Lung (tissue), 12 donors: ENCODE results near the gene TMEM144. TPM values are rescaled to one million over a fixed set of nuclear protein-coding genes. Genes with fewer than 3 reads are reported as not detected.

Experiments used
- ATAC-seq: fragments of 200-7000 bp; cut with Tn5 transposase; one replicate; pipeline ENCODE4 v1.9.1; 2020; ENCODE audit warnings: moderate number of reproducible peaks; ENCODE audit not compliant: insufficient read depth, low FRiP score
- DNase-seq, 3 donors: peaks; one replicate each; pipeline ENCODE4 v3.0.0-alpha.2; 2013 to 2017
- H3K27ac ChIP-seq, 2 donors: one replicate each; pipeline ENCODE4 v1.5.1; 2013; ENCODE audit warnings: mild to moderate bottlenecking in 2 of 2, moderate library complexity in 2 of 2, control low read depth in 1 of 2, inconsistent platforms in 1 of 2, low read depth in 1 of 2, low read length in 1 of 2
- H3K27me3 ChIP-seq, 3 donors: one replicate each; pipeline ENCODE4 v1.5.1; 2013; ENCODE audit warnings: low read length in 2 of 3; ENCODE audit not compliant: control insufficient read depth in 3 of 3, insufficient read depth in 3 of 3
- H3K36me3 ChIP-seq, 4 donors: one replicate each; pipeline ENCODE4 v1.5.1; 2013; ENCODE audit warnings: low read length in 4 of 4, mild to moderate bottlenecking in 1 of 4, moderate library complexity in 1 of 4; ENCODE audit not compliant: control insufficient read depth in 4 of 4, insufficient read depth in 4 of 4
- H3K4me1 ChIP-seq, 5 donors: one replicate each; pipeline ENCODE4 v1.5.1; 2013; ENCODE audit warnings: low read length in 5 of 5, mild to moderate bottlenecking in 2 of 5, moderate library complexity in 1 of 5; ENCODE audit not compliant: control insufficient read depth in 5 of 5, insufficient read depth in 5 of 5
- H3K4me3 ChIP-seq: one replicate; pipeline ENCODE4 v1.5.1; 2013; ENCODE audit warnings: mild to moderate bottlenecking, control low read depth, moderate library complexity
- H3K9ac ChIP-seq, 2 donors: one replicate each; pipeline ENCODE4 v1.5.1; 2013; ENCODE audit warnings: low read length in 2 of 2, control low read depth in 1 of 2; ENCODE audit not compliant: insufficient read depth in 1 of 2
- H3K9me3 ChIP-seq, 4 donors: one replicate each; pipeline ENCODE4 v1.5.1; 2013; ENCODE audit warnings: low read length in 3 of 4, mild to moderate bottlenecking in 1 of 4, moderate library complexity in 1 of 4; ENCODE audit not compliant: control insufficient read depth in 4 of 4, insufficient read depth in 3 of 4
- WGBS, 2 donors: extraction: QIAGEN DNeasy Blood & Tissue Kit; methylation state at CpG; one replicate each; pipeline ENCODE4 v1.1.7; 2013; 5-methylcytosine and 5-hydroxymethylcytosine counted together
- polyA plus RNA-seq, 2 donors: library from polyadenylated mRNA; stranded (reverse); fragments of 200-250 nt; gene quantifications; one replicate each; pipeline ENCODE4 v1.2.1, GENCODE V29; 2013
- total RNA-seq, 2 donors: library from RNA; depleted of rRNA in 1 of 2; stranded (reverse); fragments of >200 nt in 1 of 2; gene quantifications; one replicate each; pipeline ENCODE4 v1.2.1, GENCODE V29; 2014 to 2021
- TF ChIP-seq, protein P1 (sequence below): IDR thresholded peaks from 2 replicates; pipeline ENCODE4 v1.5.1; 2012; ENCODE audit warnings: mild to moderate bottlenecking; ENCODE audit errors: control extremely low read depth, extremely low read depth
- donor health status: control.
- donor health status: control.
- donor health status: Bipolar disorder and iron deficiency.
- donor health status: healthy.
- donor health status: DM: yes; HTN: yes; CAD: no.

The TMEM144 gene
- total and polyA plus RNA-seq, 4 donors = 3.7 to 17.3 (median 11.6) TPM

DNA sequence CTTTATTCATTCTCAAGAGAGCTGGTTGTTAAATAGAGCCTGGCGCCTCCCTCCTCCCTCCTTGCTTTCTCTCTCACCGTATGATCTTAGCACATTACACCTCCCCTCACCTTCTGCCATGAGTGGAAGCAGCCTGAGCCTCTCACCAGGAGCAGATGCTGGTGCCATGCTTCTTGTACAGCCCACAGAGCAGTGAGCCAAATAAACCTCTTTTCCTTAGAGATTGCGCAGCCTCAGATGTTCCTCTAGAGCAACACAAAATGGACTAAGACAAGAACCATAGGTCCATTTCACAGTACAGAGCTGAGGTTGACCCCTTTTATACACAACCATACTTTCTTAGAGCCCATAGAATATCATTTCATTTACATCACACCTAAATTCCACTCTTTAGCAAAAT, 10.1 kb upstream of the TMEM144 start:
- no peak for ATAC-seq
- DNase-seq = no peak
- Histone ChIP-seq H3K36me3 (peaks cover 0 to 4% (median 0%) of the 10 kb centered on the region in 4 donors), H3K9me3 (no peaks in the 10 kb centered on the region), H3K9ac (no peak overlapping the region), H3K4me1 (no peaks in the 10 kb centered on the region), H3K27ac (no peak overlapping the region), H3K4me3 (no peak overlapping the region), H3K27me3 (no peaks in the 10 kb centered on the region)
- WGBS, 2 donors = 93 to 100% methylated on average over 3 of the region's 3 CpGs
- TF ChIP-seq, protein P1, sequence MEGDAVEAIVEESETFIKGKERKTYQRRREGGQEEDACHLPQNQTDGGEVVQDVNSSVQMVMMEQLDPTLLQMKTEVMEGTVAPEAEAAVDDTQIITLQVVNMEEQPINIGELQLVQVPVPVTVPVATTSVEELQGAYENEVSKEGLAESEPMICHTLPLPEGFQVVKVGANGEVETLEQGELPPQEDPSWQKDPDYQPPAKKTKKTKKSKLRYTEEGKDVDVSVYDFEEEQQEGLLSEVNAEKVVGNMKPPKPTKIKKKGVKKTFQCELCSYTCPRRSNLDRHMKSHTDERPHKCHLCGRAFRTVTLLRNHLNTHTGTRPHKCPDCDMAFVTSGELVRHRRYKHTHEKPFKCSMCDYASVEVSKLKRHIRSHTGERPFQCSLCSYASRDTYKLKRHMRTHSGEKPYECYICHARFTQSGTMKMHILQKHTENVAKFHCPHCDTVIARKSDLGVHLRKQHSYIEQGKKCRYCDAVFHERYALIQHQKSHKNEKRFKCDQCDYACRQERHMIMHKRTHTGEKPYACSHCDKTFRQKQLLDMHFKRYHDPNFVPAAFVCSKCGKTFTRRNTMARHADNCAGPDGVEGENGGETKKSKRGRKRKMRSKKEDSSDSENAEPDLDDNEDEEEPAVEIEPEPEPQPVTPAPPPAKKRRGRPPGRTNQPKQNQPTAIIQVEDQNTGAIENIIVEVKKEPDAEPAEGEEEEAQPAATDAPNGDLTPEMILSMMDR = no peak

DNA sequence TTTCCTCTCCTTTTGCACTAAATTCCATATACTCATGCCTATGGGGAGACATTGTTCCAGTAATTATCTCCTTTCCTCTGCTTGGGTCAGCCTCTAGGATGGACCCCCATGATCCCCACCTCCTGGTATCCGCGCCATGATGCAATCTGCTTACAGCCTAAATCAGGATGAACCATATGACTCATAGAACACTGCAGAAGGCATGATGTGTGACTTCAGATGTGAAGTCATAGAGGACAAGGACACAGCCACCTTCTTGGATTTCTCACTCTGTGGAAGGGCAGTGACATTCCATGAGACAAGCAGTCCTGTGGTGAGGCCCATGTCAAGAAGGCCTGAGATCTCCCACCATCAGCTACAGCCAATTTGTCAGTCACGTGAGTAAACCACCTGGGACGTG, 9.0 kb upstream of the TMEM144 start:
- TF ChIP-seq, protein P1 = no peak
- H3K9ac ChIP-seq = no peak overlapping the region
- H3K27ac ChIP-seq = no peak overlapping the region
- 92 to 93% methylated on average over 4 of the region's 4 CpGs for WGBS, 2 donors
- no peaks in the 10 kb centered on the region for H3K27me3 ChIP-seq
- DNase-seq (no peak), ATAC-seq (no peak)
- H3K4me1 ChIP-seq = no peaks in the 10 kb centered on the region
- peaks cover 0 to 4% (median 0%) of the 10 kb centered on the region in 4 donors for H3K36me3 ChIP-seq
- no peak overlapping the region for H3K4me3 ChIP-seq
- no peaks in the 10 kb centered on the region for H3K9me3 ChIP-seq

DNA sequence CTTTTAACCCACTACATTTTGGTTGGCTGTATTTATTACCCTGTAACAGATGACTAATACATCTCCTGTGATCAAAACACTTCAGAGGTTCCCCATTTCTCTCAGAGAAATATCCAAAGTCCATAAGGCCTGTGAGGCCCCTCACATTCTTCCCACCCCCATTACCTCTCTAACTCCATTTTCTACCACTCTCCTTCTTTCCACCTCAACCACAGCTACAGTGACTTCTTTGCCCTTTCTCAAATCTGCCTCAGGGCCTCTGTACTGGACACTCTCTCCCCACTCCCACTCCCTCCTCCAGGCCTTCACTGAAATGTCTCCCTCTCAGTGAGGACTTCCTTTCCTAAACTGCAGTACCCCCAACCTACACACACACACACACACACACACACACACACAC, 8.4 kb upstream of the TMEM144 start:
- no peak overlapping the region for H3K9ac ChIP-seq
- H3K4me3 ChIP-seq = no peak overlapping the region
- ATAC-seq (no peak), DNase-seq (no peak)
- peaks cover 0 to 4% (median 0%) of the 10 kb centered on the region in 4 donors for H3K36me3 ChIP-seq
- no peak overlapping the region for H3K27ac ChIP-seq
- TF ChIP-seq, protein P1 = no peak
- no peaks in the 10 kb centered on the region for H3K27me3 ChIP-seq
- H3K9me3 ChIP-seq = no peaks in the 10 kb centered on the region
- H3K4me1 ChIP-seq = no peaks in the 10 kb centered on the region

DNA sequence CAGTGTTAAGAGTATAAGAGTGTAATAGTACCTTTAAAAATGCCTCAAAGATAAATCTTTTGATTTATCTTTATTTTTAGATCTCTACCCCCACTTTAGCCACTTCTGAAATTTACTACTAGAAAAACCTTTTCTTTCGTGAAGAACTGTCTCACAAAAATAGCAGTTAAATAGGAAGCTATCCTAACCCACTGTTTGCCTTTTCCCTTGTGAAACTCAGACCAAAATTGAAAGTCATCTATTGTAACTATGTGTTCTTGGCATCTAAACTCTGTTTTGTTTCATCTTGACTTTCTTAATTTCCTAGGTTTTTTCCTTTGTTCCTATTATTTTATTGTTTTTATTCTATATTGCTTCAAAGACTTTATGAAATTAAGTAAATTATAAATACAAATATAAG, 7.8 kb upstream of the TMEM144 start:
- Histone ChIP-seq H3K9ac (no peak overlapping the region), H3K4me3 (no peak overlapping the region), H3K4me1 (no peaks in the 10 kb centered on the region), H3K9me3 (no peaks in the 10 kb centered on the region), H3K27ac (no peak overlapping the region), H3K27me3 (no peaks in the 10 kb centered on the region), H3K36me3 (peaks cover 0 to 4% (median 0%) of the 10 kb centered on the region in 4 donors)
- TF ChIP-seq, protein P1 = no peak
- DNase-seq (peak in 1 of 3 donors; percentile 1), ATAC-seq (no peak)
- WGBS, 2 donors = 17 to 39% methylated on average over 1 of the region's 1 CpG
